Cardiac atrium fibroblast (primary cell): ENCODE data around the gene ACAD11. TPM values are rescaled to one million over a fixed set of nuclear protein-coding genes. Genes with fewer than 3 reads are reported as not detected.

Source experiments
- total RNA-seq: library from RNA; depleted of rRNA; stranded (reverse); fragments of >200 nt; gene quantifications from 2 replicates; pipeline ENCODE4 v1.2.3, GENCODE V29; 2015

ACAD11 gene, protein sequence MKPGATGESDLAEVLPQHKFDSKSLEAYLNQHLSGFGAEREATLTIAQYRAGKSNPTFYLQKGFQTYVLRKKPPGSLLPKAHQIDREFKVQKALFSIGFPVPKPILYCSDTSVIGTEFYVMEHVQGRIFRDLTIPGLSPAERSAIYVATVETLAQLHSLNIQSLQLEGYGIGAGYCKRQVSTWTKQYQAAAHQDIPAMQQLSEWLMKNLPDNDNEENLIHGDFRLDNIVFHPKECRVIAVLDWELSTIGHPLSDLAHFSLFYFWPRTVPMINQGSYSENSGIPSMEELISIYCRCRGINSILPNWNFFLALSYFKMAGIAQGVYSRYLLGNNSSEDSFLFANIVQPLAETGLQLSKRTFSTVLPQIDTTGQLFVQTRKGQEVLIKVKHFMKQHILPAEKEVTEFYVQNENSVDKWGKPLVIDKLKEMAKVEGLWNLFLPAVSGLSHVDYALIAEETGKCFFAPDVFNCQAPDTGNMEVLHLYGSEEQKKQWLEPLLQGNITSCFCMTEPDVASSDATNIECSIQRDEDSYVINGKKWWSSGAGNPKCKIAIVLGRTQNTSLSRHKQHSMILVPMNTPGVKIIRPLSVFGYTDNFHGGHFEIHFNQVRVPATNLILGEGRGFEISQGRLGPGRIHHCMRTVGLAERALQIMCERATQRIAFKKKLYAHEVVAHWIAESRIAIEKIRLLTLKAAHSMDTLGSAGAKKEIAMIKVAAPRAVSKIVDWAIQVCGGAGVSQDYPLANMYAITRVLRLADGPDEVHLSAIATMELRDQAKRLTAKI
- total RNA-seq = 9.7 and 10.7 TPM in 2 replicates

DNA sequence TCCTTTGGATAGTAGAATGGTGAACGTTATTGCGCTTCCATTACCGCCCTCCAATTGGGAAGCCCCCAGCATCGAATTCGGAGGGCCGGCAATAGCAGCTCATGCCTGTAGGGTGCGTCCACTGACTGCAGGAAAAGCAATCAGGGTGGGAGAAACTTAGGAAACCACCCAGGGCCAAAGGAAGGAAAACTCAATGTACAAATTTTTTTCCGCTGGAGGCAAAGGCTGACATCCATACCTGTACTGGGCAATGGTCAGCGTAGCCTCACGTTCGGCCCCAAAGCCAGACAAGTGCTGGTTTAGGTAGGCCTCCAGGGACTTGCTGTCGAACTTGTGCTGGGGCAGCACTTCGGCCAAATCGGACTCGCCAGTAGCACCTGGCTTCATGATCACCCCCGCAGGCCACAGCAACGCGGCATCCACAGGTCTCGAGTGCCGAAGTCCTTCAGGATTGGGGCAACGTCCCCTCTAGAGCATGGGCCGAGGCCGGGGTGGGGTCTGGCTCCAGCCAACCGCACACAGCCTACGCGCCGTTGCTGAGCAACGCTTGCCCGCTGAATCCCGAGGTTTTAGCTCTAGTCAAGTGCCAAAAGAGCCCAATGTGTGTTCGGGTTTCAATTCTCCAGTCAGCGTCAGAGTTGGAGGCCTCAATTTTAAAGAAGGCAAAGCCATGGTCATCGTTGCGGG, at the start of gene ACAD11:
ACAD11 (minus strand) TSS at position 445 of the 687 bp plus-strand sequence; CDS start at position 387, 58 bp downstream.

DNA sequence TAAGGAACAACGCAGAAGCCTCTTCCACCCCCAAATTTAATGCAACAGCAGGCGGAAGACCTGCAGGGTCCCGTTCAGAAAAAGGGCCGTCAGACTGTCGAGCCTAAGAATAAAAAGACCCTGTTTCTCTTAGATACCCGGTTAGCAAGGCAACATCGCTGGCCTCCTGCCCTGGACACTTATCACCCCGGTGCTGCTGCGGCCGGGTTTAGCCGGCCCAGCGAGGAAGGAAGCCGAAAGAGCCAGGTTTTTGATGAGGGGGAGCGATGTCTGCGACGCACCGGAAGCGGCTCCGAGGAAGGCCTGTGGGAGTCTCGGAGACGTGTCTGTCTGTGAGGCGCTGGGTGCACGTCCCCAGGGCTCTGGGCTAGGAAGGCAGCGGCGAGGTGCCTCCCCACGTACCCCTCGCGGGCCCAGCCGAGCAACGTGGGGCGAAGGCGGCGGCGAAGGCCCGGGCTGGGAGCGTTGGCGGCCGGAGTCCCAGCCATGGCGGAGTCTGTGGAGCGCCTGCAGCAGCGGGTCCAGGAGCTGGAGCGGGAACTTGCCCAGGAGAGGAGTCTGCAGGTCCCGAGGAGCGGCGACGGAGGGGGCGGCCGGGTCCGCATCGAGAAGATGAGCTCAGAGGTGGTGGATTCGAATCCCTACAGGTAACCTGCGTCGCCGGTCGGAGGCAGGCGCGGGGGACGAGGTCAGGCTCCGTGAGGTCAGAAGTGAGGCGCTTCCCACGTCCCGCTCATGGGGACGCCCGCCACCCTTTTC, 622 bp upstream of the ACAD11 start, which contains the start of gene UBA5:
UBA5 (plus strand) TSS at position 278 of the 759 bp plus-strand sequence; CDS start at position 487, 209 bp downstream.

DNA sequence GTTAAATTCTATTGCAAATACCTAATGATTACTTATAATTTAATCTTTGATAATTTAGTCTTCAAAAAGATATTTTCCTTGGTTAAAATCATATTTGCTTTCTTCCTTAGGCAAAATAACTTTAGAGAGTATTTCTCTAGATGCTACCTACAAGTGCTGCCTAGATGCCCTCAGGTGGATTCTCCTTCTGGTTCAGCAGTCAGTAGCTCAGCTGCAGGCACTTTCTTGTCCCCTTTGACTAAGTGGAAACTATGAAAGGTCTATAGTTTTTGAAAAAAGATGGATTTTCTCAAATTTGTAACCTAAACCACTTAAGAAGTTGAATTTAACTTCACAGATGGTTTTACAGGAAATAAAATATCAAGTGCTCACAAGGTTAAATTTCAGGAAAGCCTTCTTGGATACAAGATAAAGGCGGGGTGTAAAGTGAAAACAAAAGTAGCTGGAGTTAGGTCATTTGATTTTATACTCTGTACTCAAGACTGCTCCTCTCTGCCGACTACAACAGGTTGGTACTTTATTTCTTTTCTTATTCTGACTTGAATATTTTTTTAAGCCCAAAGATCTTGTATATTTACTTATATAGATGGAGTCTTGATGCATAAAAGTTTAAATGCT, 62.7 kb downstream of the ACAD11 start, which contains the start of gene ACKR4:
ACKR4 (plus strand) TSS at position 455 of the 618 bp plus-strand sequence. CDS start 3,128 bp downstream, outside the sequence.

Other genes starting within 250 kb of the ACAD11 start
- gene DNAJC13, start 242.3 kb downstream of the ACAD11 start, total RNA-seq = 25.1 and 27.7 TPM in 2 replicates
- 0.54 and 1.5 TPM in 2 replicates for gene ACKR4, start 62.5 kb downstream of the ACAD11 start, total RNA-seq
- 22.7 and 25.1 TPM in 2 replicates for gene UBA5, start 520 bp upstream of the ACAD11 start, total RNA-seq
- gene NPHP3, start 62.6 kb upstream of the ACAD11 start, total RNA-seq = 16.5 and 17.5 TPM in 2 replicates